ENCODE data around the gene ZNF497. TPM values are rescaled to one million over a fixed set of nuclear protein-coding genes. Genes with fewer than 3 reads are reported as not detected.

Gene ZNF497
- total and polyA plus RNA-seq, 2 of the 13 experiments (the other 11 are each of a cell fraction or from before 2014, with no cell fraction given), result 1.5 to 1.9 TPM

DNA sequence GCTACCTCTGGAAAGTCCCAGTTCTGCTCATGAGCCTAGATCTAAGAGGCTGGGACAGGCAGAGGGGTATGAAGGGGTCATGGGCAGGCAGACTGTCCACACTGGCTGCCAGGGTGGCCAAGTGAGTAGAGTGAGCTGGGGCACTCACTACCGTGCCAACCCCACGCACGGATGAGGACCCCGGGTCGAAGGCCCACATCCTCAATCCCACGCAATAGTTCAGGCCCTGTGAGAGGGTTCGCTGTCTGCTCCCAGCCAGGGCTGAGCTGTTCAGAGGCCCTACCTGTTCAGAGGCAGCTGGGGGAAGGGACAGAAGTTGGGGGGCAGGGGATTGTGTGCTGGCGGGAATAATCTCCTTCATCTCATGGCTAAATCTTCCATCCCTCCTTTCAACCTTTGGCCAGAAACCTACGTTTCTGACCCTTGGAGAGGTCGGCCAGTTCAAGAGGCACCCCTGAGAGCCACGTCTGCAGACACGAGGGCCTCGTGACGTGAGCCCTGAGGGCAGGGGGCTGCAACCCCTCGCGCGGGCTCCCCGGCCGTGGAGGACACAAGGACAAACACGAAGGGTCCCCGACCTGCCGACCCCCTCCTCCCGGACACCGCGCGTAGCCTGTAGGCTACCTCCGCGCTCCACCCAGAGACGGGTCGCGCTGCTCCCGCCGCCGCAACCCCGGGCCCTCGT lies 23.5 kb upstream of the ZNF497 start (continued):
- TF ChIP-seq, protein P1, sequence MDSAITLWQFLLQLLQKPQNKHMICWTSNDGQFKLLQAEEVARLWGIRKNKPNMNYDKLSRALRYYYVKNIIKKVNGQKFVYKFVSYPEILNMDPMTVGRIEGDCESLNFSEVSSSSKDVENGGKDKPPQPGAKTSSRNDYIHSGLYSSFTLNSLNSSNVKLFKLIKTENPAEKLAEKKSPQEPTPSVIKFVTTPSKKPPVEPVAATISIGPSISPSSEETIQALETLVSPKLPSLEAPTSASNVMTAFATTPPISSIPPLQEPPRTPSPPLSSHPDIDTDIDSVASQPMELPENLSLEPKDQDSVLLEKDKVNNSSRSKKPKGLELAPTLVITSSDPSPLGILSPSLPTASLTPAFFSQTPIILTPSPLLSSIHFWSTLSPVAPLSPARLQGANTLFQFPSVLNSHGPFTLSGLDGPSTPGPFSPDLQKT (CRISPR knock-in tag; IDR thresholded peaks at IDR 0.05; ENCODE audit: borderline replicate concordance), result no peak
- TF ChIP-seq GATAD2A (CRISPR knock-in tag; IDR thresholded peaks at IDR 0.05) (no peak), SUZ12 (IDR thresholded peaks at IDR 0.05; ENCODE audit: low read depth, low read length) (no peak), ZNF619 (CRISPR knock-in tag; IDR thresholded peaks at IDR 0.05) (no peak), ZNF496 (CRISPR knock-in tag; IDR thresholded peaks at IDR 0.05; ENCODE audit: insufficient replicate concordance) (no peak), GPN1 (CRISPR knock-in tag; IDR thresholded peaks at IDR 0.05; ENCODE audit: borderline replicate concordance) (no peak), ZNF747 (CRISPR knock-in tag; IDR thresholded peaks at IDR 0.05; ENCODE audit: borderline replicate concordance) (no peak; the same call in 1 of the 2 replicates), PHF20 (CRISPR knock-in tag; IDR thresholded peaks at IDR 0.05) (no peak), ZC3H4 (CRISPR knock-in tag; IDR thresholded peaks at IDR 0.05; ENCODE audit: borderline replicate concordance) (no peak), ZNF124 (CRISPR knock-in tag; IDR thresholded peaks at IDR 0.05) (no peak), SALL1 (CRISPR knock-in tag; IDR thresholded peaks at IDR 0.05) (no peak), XBP1 (CRISPR knock-in tag; IDR thresholded peaks at IDR 0.05) (no peak), CBFB (CRISPR knock-in tag; IDR thresholded peaks at IDR 0.05) (no peak), ATRX (CRISPR knock-in tag; IDR thresholded peaks at IDR 0.05; ENCODE audit: borderline replicate concordance) (no peak), ZNF782 (CRISPR knock-in tag; IDR thresholded peaks at IDR 0.05; ENCODE audit: borderline replicate concordance) (no peak), FOXK1 (CRISPR knock-in tag; IDR thresholded peaks at IDR 0.05; ENCODE audit: borderline replicate concordance, low read depth) (no peak), NFRKB (IDR thresholded peaks at IDR 0.05) (no peak), ZNF484 (CRISPR knock-in tag; IDR thresholded peaks at IDR 0.05; ENCODE audit: borderline replicate concordance, low read depth) (0 out of 2 replicates have a peak, but pooled peaks have one; percentile 49), TCF12 (IDR thresholded peaks at IDR 0.05) (no peak), TCF12 (CRISPR knock-in tag; IDR thresholded peaks at IDR 0.05) (no peak)
- TF ChIP-seq, protein P2, sequence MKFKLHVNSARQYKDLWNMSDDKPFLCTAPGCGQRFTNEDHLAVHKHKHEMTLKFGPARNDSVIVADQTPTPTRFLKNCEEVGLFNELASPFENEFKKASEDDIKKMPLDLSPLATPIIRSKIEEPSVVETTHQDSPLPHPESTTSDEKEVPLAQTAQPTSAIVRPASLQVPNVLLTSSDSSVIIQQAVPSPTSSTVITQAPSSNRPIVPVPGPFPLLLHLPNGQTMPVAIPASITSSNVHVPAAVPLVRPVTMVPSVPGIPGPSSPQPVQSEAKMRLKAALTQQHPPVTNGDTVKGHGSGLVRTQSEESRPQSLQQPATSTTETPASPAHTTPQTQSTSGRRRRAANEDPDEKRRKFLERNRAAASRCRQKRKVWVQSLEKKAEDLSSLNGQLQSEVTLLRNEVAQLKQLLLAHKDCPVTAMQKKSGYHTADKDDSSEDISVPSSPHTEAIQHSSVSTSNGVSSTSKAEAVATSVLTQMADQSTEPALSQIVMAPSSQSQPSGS (CRISPR knock-in tag; IDR thresholded peaks at IDR 0.05), result no peak
- TF ChIP-seq, protein P3, sequence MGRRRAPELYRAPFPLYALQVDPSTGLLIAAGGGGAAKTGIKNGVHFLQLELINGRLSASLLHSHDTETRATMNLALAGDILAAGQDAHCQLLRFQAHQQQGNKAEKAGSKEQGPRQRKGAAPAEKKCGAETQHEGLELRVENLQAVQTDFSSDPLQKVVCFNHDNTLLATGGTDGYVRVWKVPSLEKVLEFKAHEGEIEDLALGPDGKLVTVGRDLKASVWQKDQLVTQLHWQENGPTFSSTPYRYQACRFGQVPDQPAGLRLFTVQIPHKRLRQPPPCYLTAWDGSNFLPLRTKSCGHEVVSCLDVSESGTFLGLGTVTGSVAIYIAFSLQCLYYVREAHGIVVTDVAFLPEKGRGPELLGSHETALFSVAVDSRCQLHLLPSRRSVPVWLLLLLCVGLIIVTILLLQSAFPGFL (CRISPR knock-in tag; IDR thresholded peaks at IDR 0.05), result no peak
- TF ChIP-seq, protein P4, sequence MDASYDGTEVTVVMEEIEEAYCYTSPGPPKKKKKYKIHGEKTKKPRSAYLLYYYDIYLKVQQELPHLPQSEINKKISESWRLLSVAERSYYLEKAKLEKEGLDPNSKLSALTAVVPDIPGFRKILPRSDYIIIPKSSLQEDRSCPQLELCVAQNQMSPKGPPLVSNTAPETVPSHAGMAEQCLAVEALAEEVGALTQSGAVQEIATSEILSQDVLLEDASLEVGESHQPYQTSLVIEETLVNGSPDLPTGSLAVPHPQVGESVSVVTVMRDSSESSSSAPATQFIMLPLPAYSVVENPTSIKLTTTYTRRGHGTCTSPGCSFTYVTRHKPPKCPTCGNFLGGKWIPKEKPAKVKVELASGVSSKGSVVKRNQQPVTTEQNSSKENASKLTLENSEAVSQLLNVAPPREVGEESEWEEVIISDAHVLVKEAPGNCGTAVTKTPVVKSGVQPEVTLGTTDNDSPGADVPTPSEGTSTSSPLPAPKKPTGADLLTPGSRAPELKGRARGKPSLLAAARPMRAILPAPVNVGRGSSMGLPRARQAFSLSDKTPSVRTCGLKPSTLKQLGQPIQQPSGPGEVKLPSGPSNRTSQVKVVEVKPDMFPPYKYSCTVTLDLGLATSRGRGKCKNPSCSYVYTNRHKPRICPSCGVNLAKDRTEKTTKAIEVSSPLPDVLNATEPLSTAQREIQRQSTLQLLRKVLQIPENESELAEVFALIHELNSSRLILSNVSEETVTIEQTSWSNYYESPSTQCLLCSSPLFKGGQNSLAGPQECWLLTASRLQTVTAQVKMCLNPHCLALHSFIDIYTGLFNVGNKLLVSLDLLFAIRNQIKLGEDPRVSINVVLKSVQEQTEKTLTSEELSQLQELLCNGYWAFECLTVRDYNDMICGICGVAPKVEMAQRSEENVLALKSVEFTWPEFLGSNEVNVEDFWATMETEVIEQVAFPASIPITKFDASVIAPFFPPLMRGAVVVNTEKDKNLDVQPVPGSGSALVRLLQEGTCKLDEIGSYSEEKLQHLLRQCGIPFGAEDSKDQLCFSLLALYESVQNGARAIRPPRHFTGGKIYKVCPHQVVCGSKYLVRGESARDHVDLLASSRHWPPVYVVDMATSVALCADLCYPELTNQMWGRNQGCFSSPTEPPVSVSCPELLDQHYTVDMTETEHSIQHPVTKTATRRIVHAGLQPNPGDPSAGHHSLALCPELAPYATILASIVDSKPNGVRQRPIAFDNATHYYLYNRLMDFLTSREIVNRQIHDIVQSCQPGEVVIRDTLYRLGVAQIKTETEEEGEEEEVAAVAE (CRISPR knock-in tag; IDR thresholded peaks at IDR 0.05; ENCODE audit: borderline replicate concordance), result no peak
- TF ChIP-seq, protein P5, sequence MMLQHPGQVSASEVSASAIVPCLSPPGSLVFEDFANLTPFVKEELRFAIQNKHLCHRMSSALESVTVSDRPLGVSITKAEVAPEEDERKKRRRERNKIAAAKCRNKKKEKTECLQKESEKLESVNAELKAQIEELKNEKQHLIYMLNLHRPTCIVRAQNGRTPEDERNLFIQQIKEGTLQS (CRISPR knock-in tag; IDR thresholded peaks at IDR 0.05), result no peak
